SK-N-MC (cell line): Measurements from ENCODE around the gene LDLRAD3.

Source experiments
- EZH2 ChIP-seq: fragments of 200-600 bp; sonication (generic); IDR thresholded peaks from one replicate; pipeline ENCODE4 v1.6.1; 2017; ENCODE audit warnings: antibody characterized with exemption
- FOXP2 ChIP-seq: optimal IDR thresholded peaks from 2 replicates; pipeline ENCODE3; 2011; ENCODE audit warnings: mild to moderate bottlenecking, moderate library complexity; ENCODE audit not compliant: insufficient read depth; ENCODE audit errors: extremely low read length, control extremely low read depth
- POLR2AphosphoS5 ChIP-seq: IDR thresholded peaks from 2 replicates; pipeline ENCODE4 v1.6.1; 2012; ENCODE audit warnings: mild to moderate bottlenecking, low read depth, low read length, borderline replicate concordance

- no peak for TF ChIP-seq FOXP2
- TF ChIP-seq POLR2AphosphoS5: no peak
- TF ChIP-seq EZH2: no peak
These were observed 148.6 kb downstream of the LDLRAD3 start for GRCh38 chr11:36092314-36093030.
